ENCODE data around the gene KLHL30.

DNA sequence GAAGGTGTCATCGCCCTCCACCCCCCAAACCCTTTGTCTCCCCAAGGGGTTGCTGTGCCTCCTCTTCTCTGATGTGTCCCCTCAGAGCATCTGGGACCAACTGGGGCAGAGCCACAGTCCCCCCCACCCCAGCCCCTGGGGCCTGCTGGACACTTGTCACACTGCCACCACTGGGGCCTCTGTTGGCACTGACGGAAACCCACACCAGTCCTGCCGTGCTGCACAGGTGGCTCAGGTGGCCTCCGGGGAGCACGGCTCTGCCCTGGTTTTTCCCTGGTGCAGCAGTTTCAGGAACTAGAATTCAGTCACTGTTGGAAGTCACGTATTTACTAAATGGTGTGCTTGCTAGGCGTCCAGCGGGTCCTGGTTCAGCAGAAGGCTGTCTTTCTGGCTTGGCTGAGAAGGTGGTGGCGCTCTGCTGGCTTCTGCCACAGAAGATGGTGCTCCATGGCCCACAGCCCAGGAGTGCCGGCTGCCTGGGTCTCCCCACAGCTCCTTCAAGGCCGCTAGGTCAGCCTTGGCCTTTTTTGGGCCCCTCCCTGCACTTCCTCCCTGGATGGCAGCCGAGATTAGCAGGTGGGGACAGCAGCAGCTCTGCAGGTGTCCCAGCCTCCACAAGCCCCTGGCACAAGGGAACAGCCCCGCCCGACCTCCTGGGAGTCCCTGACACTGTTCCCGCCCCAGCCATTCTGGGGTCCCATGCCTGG, 18.6 kb upstream of the KLHL30 start:
- TF ChIP-seq CTCF (IDR thresholded peaks at IDR 0.05) (no peak), POLR2A (IDR thresholded peaks at IDR 0.05) (no peak)

Measured in adrenal gland (tissue), 5 donors.